ENCODE results near the gene ZNF207.
"Not testable (repeated sequence)": the region's sequence is repeated elsewhere in the genome, so short reads cannot be mapped to it uniquely, and the experiment has no call there.

DNA sequence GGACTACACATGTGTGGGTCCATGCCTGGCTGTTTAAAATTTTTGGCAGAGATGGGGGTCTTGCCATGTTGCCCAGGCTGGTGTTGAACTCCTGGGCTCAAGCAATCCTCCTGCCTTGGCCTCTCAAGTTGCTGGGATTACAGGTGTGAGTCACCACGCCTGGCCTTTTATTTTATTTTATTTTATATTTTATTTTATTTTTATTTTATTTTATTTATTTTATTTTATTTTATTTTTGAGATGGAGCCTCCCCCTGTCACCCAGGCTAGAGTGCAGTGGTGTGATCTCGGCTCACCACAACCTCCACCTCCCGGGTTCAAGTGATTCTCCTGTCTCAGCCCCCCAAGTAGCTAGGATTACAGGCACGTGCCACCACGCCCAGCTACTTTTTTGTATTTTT lies 33.3 kb upstream of the ZNF207 start:
- TF ChIP-seq POLR2A, CTCF (IDR thresholded peaks at IDR 0.05): not testable (repeated sequence)
